Epithelial cell of proximal tubule (primary cell): Measurements from ENCODE around the gene P4HA3. TPM values are rescaled to one million over a fixed set of nuclear protein-coding genes. Genes with fewer than 3 reads are reported as not detected.

Experiments
- DNase-seq: peaks from one replicate; pipeline ENCODE4 v3.0.0-alpha.2; 2011; ENCODE audit warnings: low read depth
- H3K4me3 ChIP-seq: 2 replicates; pipeline ENCODE4 v1.5.1; 2011; ENCODE audit warnings: low read depth, mild to moderate bottlenecking, low read length
- CTCF ChIP-seq: conservative IDR thresholded peaks from 2 replicates; pipeline ENCODE4 v1.5.1; 2012; ENCODE audit warnings: low read depth, mild to moderate bottlenecking, low read length
- total RNA-seq: library from RNA; depleted of rRNA; stranded (reverse); fragments of >200 nt; gene quantifications from 2 replicates; pipeline ENCODE4 v1.2.3, GENCODE V29; 2015

P4HA3 gene
- total RNA-seq, 1 donor from 2014 or later = 0.81 TPM

DNA sequence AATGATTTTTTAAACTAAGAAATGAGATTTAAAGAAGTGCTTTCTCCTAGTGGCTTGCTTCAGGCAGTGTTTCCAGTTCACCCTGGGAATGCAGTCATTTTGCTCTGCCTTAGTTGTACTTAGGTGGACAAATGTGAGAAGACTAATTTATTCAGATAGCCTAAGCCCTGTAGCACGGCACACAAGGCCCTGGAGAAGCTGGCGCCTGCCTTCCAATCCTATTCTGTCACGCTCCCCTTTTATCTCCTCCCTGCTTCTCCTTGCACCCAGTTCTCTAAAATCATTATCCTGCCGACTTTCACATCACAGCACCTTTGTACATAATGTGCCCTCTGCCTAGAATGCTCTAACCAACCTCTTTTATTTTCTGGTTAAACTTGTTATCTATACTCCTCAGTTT, 76.3 kb downstream of the P4HA3 start:
- no peak overlapping the region for H3K4me3 ChIP-seq
- DNase-seq = no peak
- TF ChIP-seq CTCF = no peak

- no peak for TF ChIP-seq CTCF
- H3K4me3 ChIP-seq = no peak overlapping the region
- DNase-seq = no peak
These were observed 77.8 kb downstream of the P4HA3 start for GRCh38 chr11:74233683-74234082.

DNA sequence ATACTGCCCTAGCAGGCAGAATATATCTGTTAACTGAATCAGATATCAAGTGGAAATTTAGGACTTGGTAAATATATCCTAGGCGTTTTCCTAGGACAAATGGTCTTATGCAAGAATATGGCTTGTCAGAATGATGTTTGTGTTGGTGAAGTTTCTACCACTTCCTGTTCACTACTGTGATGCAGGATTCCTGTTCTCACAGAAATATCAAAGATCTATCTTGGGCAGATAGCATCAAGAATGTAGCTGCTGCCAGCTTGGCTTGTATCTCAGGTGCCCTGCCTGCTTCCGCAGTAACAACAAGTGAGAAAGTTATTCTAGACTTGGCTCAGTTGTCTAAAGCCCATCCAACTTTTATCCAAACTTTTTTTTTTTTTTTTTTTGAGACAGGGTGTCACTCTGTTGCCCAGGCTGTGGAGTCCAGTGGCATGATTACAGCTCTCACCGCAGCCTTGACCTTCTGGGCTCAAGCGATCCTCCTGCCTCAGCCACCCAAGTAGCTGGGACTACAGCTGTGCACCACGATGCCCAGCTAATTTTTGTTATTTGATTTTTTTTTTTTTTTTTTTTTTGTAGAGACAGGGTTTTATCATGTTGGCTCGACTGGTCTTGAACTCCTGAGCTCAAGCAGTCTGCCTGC, 79.0 kb downstream of the P4HA3 start:
- no peak overlapping the region for H3K4me3 ChIP-seq
- TF ChIP-seq CTCF = no peak
- DNase-seq = no peak

GRCh38 chr11:74226907-74227306, 84.5 kb downstream of the P4HA3 start:
- no peak for DNase-seq
- H3K4me3 ChIP-seq = no peak overlapping the region
- TF ChIP-seq CTCF = peak; percentile 14

DNA sequence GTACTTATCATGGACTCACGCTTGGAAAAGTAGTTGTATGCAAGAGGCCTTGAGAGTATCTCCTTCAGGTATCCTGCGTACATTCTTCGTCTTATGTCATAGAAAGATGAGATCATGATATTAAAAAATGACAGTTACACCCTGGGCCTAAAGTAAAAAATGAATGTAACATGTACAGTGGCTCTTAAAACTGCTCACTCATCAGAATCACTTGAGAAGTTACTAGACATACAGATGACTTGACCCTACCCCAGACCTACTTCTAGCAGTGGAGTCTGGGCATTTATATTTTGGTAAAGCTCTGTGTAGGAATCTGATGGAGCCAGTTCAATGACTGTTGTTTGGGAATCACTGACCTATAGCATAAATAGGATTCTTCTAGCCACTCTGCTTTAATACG, 85.9 kb downstream of the P4HA3 start:
- TF ChIP-seq CTCF = no peak
- DNase-seq = no peak
- no peak overlapping the region for H3K4me3 ChIP-seq

DNA sequence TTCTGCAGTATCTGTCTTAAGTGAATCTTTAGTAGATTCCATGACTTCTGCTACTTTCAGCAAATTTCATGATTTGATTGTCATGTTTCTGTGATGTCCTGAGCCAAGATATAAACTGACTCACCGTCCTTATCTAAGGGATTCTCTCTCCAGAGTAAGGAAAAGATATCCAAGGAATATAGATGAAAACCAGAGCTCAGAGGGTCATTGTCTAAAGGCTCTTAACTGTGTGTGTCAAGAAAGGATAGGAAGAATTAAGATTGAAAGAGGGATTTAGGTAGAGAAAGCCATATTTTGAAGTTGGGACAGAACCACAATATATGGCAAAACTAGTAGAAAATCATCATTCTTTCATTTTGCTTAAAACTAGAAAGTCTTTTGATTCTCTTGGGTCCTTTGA, 89.6 kb downstream of the P4HA3 start:
- TF ChIP-seq CTCF = no peak
- H3K4me3 ChIP-seq = no peak overlapping the region
- no peak for DNase-seq

DNA sequence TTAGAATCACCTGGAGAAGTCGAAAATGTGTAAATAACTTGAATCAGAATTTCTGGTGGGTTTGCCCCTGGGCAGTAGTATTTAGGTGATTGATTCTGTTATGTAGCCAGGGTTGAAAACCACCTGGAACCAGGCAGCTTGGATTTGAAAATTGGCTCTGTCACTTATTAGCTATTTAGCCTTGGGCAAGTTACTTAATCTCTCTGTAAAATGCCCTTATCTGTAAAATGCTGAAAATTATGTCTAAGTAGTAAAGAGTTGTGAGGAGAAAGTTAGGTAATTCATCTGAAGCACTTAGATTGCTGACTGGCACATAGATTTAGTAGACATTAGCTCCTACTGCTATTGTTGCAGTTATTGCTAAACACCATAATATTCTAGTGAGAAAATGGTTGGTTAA, 91.1 kb downstream of the P4HA3 start:
- H3K4me3 ChIP-seq = no peak overlapping the region
- TF ChIP-seq CTCF = no peak
- DNase-seq = peak; percentile 32
